K562 (cell line): ENCODE data around the gene FKBP2. TPM values are rescaled to one million over a fixed set of nuclear protein-coding genes. Genes with fewer than 3 reads are reported as not detected.

ENCODE experiments used
- HNRNPK ChIP-seq: fragments of 200-400 bp; formaldehyde crosslinking; IDR thresholded peaks from one replicate; pipeline ENCODE4 v1.6.1; 2018; ENCODE audit warnings: mild to moderate bottlenecking, low read depth, low read length; ENCODE audit not compliant: poor library complexity, severe bottlenecking
- LCOR ChIP-seq: sonication (generic); formaldehyde crosslinking; IDR thresholded peaks from 2 replicates; pipeline ENCODE4 v1.8.0; 2022; ENCODE audit warnings: mild to moderate bottlenecking, missing genetic modification reagents
- MECOM ChIP-seq: fragments of 250-450 bp; sonication (Bioruptor Pico); IDR thresholded peaks from 2 replicates; pipeline ENCODE4 v1.8.0; 2022; ENCODE audit warnings: inconsistent platforms
- MED1 ChIP-seq: sonication (generic); formaldehyde crosslinking; IDR thresholded peaks from 2 replicates; pipeline ENCODE4 v1.8.1; 2023; ENCODE audit warnings: missing genetic modification reagents, borderline replicate concordance
- NBN ChIP-seq: fragments of 450-650 bp; IDR thresholded peaks from 2 replicates; pipeline ENCODE4 v1.6.1; 2016; ENCODE audit warnings: low read depth, mild to moderate bottlenecking
- NFIX ChIP-seq: fragments of 250-450 bp; sonication (Bioruptor Pico); IDR thresholded peaks from 2 replicates; pipeline ENCODE4 v1.4.0; 2020; ENCODE audit warnings: low read depth, mild to moderate bottlenecking, moderate library complexity
- PCBP1 ChIP-seq: fragments of 200-400 bp; formaldehyde crosslinking; IDR thresholded peaks from 2 replicates; pipeline ENCODE4 v1.6.1; 2018; ENCODE audit warnings: mild to moderate bottlenecking, low read depth, low read length; ENCODE audit not compliant: poor library complexity, severe bottlenecking
- PHTF2 ChIP-seq: fragments of 250-450 bp; sonication (Bioruptor Pico); IDR thresholded peaks from 2 replicates; pipeline ENCODE4 v1.5.0; 2021; ENCODE audit warnings: mild to moderate bottlenecking
- POLR2AphosphoS2 ChIP-seq: IDR thresholded peaks from 2 replicates; pipeline ENCODE4 v1.6.1; 2012; ENCODE audit warnings: low read length, improper control_type of control experiment
- THRAP3 ChIP-seq: fragments of 450-650 bp; IDR thresholded peaks from 2 replicates; pipeline ENCODE4 v1.6.1; 2016; ENCODE audit warnings: mild to moderate bottlenecking, inconsistent platforms, borderline replicate concordance
- ZFP1 ChIP-seq: fragments of 450-650 bp; formaldehyde crosslinking; IDR thresholded peaks from 2 replicates; pipeline ENCODE4 v1.4.0; 2020; ENCODE audit warnings: mild to moderate bottlenecking, mixed read lengths
- ZNF146 ChIP-seq: IDR thresholded peaks from one replicate; pipeline ENCODE4 v1.6.1; 2018; ENCODE audit warnings: missing compliant biosample characterization; ENCODE audit not compliant: unreplicated experiment
- ZNF263 ChIP-seq: sonication (generic); formaldehyde crosslinking; IDR thresholded peaks from 2 replicates; pipeline ENCODE4 v1.8.0; 2022; ENCODE audit warnings: mild to moderate bottlenecking, missing genetic modification reagents, borderline replicate concordance
- ZNF408 ChIP-seq: fragments of 250-450 bp; sonication (Bioruptor Pico); IDR thresholded peaks from 2 replicates; pipeline ENCODE4 v1.4.0; 2020; ENCODE audit warnings: low read depth, mild to moderate bottlenecking, moderate library complexity
- ZNF76 ChIP-seq: fragments of 250-450 bp; sonication (Bioruptor Pico); IDR thresholded peaks from 2 replicates; pipeline ENCODE4 v1.4.0; 2020; ENCODE audit warnings: mild to moderate bottlenecking, moderate library complexity, borderline replicate concordance
- polyA plus RNA-seq, 8 experiments: library from polyadenylated mRNA; depleted of rRNA in 4 of 8; stranded (reverse) in 5 of 8; unstranded in 3 of 8; fragments of >200 nt; fragmentation: Nextera tagmentation in 2 of 8; fragmentation: Illumina TruSeq in 1 of 8; extraction: Ambion mirVana in 2 of 8; extraction: Trizol in 1 of 8; gene quantifications; 2 replicates each; pipeline versions ENCODE4 v1.2.1 to v1.2.3, GENCODE V29; 2011 to 2014; ENCODE audit warnings: inconsistent platforms in 1 of 8, missing spikeins in 1 of 8
- total RNA-seq, 7 experiments: library from RNA; depleted of rRNA in 6 of 7; stranded (reverse); fragments of >200 nt in 6 of 7; fragmentation: Illumina TruSeq in 2 of 7; extraction: Trizol in 2 of 7; gene quantifications; 2 replicates each; pipeline versions ENCODE4 v1.2.1 to v1.2.3, GENCODE V29; 2011 to 2021; ENCODE audit warnings: low replicate concordance in 1 of 7
- TF ChIP-seq, protein P1 (sequence below): fragments of 250-450 bp; sonication (Bioruptor Pico); IDR thresholded peaks from 2 replicates; pipeline ENCODE4 v1.9.0; 2021; ENCODE audit warnings: mild to moderate bottlenecking
- TF ChIP-seq, protein P2 (sequence below): sonication (generic); IDR thresholded peaks from 2 replicates; pipeline ENCODE4 v1.6.1; 2016
- TF ChIP-seq, protein P3 (sequence below), 2 experiments: IDR thresholded peaks; 2 replicates each; pipeline ENCODE4 v1.6.1; 2012; ENCODE audit warnings: improper control_type of control experiment in 2 of 2, low read depth in 2 of 2, low read length in 2 of 2, borderline replicate concordance in 1 of 2
- TF ChIP-seq, protein P4 (sequence below): fragments of 450-650 bp; conservative IDR thresholded peaks from 2 replicates; pipeline ENCODE4 v1.6.1; 2016; ENCODE audit warnings: missing genetic modification characterization, low read depth, mild to moderate bottlenecking, control low read depth, missing compliant biosample characterization
- TF ChIP-seq, protein P5 (sequence below): fragments of 450-650 bp; IDR thresholded peaks from 2 replicates; pipeline ENCODE4 v1.6.1; 2016; ENCODE audit warnings: antibody characterized with exemption

Gene FKBP2
- total and polyA plus RNA-seq, 9 of the 15 experiments (the other 6 are each of a cell fraction or from before 2014, with no cell fraction given), result 3.5 to 151 (median 58.1) TPM

DNA sequence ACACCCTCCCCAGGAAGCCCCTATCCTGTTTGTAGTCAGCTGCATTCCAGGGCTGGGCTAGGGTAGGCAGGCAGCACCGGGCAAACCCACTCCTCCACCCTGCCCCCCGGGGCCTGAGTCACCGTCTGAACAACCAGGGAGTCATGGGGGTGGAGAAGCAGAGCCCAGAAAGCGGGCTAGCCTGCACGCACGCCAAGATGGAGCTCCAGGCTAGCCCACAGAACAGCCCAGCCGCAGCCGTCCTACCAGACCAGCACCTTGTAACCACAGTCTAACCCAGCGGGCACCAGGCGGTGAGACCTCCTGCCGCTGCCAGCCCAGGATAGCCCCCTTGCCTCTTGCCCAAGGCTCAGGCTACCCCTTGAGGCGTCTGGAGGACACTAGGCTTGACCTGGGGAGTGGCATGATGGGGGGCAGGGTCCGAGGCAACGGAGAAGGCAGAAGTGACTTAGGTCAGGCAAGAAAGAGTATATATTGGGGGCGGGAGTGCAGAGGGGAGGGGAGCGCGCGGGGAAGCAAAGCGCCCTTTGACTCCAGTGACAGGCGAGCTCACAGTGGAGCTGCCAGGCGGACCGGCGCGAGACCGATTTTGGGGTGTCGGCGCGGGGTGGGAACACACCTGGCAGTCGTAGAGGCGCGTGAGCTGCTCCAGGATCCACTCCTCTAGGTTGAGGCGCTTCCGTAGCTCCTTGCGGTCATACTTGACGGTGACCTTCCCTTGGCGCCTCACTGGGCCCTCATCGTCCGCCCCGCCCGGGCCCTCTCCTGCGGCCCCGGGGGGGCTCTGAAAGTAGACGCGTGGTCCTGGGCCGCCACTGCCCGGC lies 5.1 kb downstream of the FKBP2 start (continued):
- no peak for TF ChIP-seq MED1 (CRISPR knock-in tag)
- TF ChIP-seq NBN, result peak; percentile 77
- no peak for TF ChIP-seq PCBP1
- TF ChIP-seq ZFP1 (CRISPR knock-in tag), result no peak
- TF ChIP-seq HNRNPK, result no peak
- TF ChIP-seq, protein P1, sequence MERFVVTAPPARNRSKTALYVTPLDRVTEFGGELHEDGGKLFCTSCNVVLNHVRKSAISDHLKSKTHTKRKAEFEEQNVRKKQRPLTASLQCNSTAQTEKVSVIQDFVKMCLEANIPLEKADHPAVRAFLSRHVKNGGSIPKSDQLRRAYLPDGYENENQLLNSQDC (CRISPR knock-in tag), result no peak
- 0 out of 2 replicates have a peak, but pooled peaks have one; percentile 29 for TF ChIP-seq ZNF76 (CRISPR knock-in tag)
- TF ChIP-seq, protein P2, sequence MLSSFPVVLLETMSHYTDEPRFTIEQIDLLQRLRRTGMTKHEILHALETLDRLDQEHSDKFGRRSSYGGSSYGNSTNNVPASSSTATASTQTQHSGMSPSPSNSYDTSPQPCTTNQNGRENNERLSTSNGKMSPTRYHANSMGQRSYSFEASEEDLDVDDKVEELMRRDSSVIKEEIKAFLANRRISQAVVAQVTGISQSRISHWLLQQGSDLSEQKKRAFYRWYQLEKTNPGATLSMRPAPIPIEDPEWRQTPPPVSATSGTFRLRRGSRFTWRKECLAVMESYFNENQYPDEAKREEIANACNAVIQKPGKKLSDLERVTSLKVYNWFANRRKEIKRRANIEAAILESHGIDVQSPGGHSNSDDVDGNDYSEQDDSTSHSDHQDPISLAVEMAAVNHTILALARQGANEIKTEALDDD, result no peak
- no peak for TF ChIP-seq ZNF146 (CRISPR knock-in tag)
- TF ChIP-seq PHTF2 (CRISPR knock-in tag), result no peak
- no peak for TF ChIP-seq ZNF408 (CRISPR knock-in tag)
- TF ChIP-seq, protein P3, sequence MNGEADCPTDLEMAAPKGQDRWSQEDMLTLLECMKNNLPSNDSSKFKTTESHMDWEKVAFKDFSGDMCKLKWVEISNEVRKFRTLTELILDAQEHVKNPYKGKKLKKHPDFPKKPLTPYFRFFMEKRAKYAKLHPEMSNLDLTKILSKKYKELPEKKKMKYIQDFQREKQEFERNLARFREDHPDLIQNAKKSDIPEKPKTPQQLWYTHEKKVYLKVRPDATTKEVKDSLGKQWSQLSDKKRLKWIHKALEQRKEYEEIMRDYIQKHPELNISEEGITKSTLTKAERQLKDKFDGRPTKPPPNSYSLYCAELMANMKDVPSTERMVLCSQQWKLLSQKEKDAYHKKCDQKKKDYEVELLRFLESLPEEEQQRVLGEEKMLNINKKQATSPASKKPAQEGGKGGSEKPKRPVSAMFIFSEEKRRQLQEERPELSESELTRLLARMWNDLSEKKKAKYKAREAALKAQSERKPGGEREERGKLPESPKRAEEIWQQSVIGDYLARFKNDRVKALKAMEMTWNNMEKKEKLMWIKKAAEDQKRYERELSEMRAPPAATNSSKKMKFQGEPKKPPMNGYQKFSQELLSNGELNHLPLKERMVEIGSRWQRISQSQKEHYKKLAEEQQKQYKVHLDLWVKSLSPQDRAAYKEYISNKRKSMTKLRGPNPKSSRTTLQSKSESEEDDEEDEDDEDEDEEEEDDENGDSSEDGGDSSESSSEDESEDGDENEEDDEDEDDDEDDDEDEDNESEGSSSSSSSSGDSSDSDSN (IDR thresholded peaks at IDR 0.05; ENCODE audit: borderline replicate concordance in 1 of 2, low read depth in 2 of 2, low read length in 2 of 2), result 0 out of 4 replicates have a peak, but pooled peaks of 1 of the 2 experiments have one; percentile 59
- TF ChIP-seq NFIX, result no peak
- TF ChIP-seq THRAP3, result no peak
- TF ChIP-seq, protein P4, sequence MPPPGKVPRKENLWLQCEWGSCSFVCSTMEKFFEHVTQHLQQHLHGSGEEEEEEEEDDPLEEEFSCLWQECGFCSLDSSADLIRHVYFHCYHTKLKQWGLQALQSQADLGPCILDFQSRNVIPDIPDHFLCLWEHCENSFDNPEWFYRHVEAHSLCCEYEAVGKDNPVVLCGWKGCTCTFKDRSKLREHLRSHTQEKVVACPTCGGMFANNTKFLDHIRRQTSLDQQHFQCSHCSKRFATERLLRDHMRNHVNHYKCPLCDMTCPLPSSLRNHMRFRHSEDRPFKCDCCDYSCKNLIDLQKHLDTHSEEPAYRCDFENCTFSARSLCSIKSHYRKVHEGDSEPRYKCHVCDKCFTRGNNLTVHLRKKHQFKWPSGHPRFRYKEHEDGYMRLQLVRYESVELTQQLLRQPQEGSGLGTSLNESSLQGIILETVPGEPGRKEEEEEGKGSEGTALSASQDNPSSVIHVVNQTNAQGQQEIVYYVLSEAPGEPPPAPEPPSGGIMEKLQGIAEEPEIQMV (tag), result no peak
- TF ChIP-seq, protein P5, sequence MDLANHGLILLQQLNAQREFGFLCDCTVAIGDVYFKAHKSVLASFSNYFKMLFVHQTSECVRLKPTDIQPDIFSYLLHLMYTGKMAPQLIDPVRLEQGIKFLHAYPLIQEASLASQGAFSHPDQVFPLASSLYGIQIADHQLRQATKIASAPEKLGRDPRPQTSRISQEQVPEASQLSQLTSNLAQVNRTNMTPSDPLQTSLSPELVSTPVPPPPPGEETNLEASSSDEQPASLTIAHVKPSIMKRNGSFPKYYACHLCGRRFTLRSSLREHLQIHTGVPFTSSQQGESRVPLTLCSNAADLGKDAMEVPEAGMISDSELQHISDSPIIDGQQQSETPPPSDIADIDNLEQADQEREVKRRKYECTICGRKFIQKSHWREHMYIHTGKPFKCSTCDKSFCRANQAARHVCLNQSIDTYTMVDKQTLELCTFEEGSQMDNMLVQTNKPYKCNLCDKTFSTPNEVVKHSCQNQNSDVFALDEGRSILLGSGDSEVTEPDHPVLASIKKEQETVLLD, result 0 out of 2 replicates have a peak, but pooled peaks have one; percentile 27
- no peak for TF ChIP-seq POLR2AphosphoS2
- TF ChIP-seq ZNF263 (CRISPR knock-in tag), result no peak
- TF ChIP-seq LCOR (CRISPR knock-in tag), result no peak
- no peak for TF ChIP-seq MECOM
